GM12878 (cell line): ENCODE measurements around the gene FBXO33. TPM values are rescaled to one million over a fixed set of nuclear protein-coding genes. Genes with fewer than 3 reads are reported as not detected.

Source experiments
- ATAC-seq: fragments of 200-7000 bp; cut with Tn5 transposase; 3 replicates; pipeline ENCODE4 v1.9.1; 2020; ENCODE audit warnings: mild to moderate bottlenecking, moderate library complexity
- BruUV-seq: library from RNA; stranded (reverse); fragments of 400-500 nt; replicated peaks from 2 replicates; lab custom pipeline; 2021; lab: Mats Ljungman, UMichigan
- CTCF ChIA-PET: fragments of 300-600 bp; sonication (Branson Sonifier 250); formaldehyde crosslinking; extraction: SDS; loops from one replicate; lab custom pipeline; 2021; ENCODE audit warnings: inconsistent platforms; lab: Yijun Ruan, JAX
- POLR2A ChIA-PET: fragments of 350-600 bp; formaldehyde crosslinking; extraction: SDS; loops from one replicate; lab custom pipeline; 2021; ENCODE audit warnings: inconsistent platforms; lab: Charles Lee
- RAD21 ChIA-PET: fragments of 300-600 bp; sonication (Branson Sonifier 250); formaldehyde crosslinking; loops from one replicate; lab custom pipeline; 2023; ENCODE audit warnings: antibody characterized with exemption; ENCODE audit not compliant: unreplicated experiment; lab: Charles Lee
- SMC1A ChIA-PET: fragments of 300-600 bp; sonication (Branson Sonifier 250); formaldehyde crosslinking; loops from one replicate; lab custom pipeline; 2023; ENCODE audit not compliant: unreplicated experiment, uncharacterized antibody; lab: Charles Lee
- DNase-seq: peaks from one replicate; pipeline ENCODE4 v3.0.0-alpha.2; 2011; ENCODE audit warnings: low read depth, low spot score
- FAIRE-seq: peaks from 3 replicates; lab custom pipeline; 2011; peaks lifted over from hg19 to GRCh38; lab: Jason Lieb, UNC
- H2AFZ ChIP-seq: 2 replicates; pipeline ENCODE4 v1.6.0; 2011; ENCODE audit warnings: low read depth, low read length, control low read depth; ENCODE audit not compliant: control insufficient read depth
- H3K27ac ChIP-seq: 2 replicates; pipeline ENCODE4 v1.5.1; 2011; ENCODE audit warnings: control low read depth; ENCODE audit not compliant: control insufficient read depth, insufficient read depth
- H3K27me3 ChIP-seq, 2 experiments: replicated peaks in 1 of 2; 2 replicates each; pipeline versions ENCODE4 v1.6.0 to v1.6.1; 2011; ENCODE audit warnings: low read length in 1 of 2; ENCODE audit not compliant: control insufficient read depth in 2 of 2, insufficient read depth in 2 of 2
- H3K36me3 ChIP-seq, 2 experiments: 2 replicates each; pipeline ENCODE4 v1.5.1; 2011; ENCODE audit warnings: low read length in 1 of 2; ENCODE audit not compliant: control insufficient read depth in 2 of 2, insufficient read depth in 2 of 2
- H3K4me1 ChIP-seq: 2 replicates; pipeline ENCODE4 v1.6.1; 2011; ENCODE audit warnings: mild to moderate bottlenecking, low read length, moderate library complexity, mixed read lengths; ENCODE audit not compliant: control insufficient read depth, insufficient read depth
- H3K4me2 ChIP-seq: 2 replicates; pipeline ENCODE4 v1.6.0; 2011; ENCODE audit warnings: control low read depth; ENCODE audit not compliant: control insufficient read depth, insufficient read depth
- H3K4me3 ChIP-seq: fragments of 200-600 bp; sonication (generic); 2 replicates; pipeline ENCODE4 v1.5.1; 2016
- H3K79me2 ChIP-seq: 2 replicates; pipeline ENCODE4 v1.6.0; 2011; ENCODE audit warnings: low read length; ENCODE audit not compliant: control insufficient read depth, insufficient read depth
- H3K9ac ChIP-seq: 2 replicates; pipeline ENCODE4 v1.8.0; 2011; ENCODE audit warnings: low read length, control low read depth, mixed read lengths; ENCODE audit not compliant: control insufficient read depth, insufficient read depth
- H3K9me3 ChIP-seq: replicated peaks from 3 replicates; pipeline ENCODE4 v1.5.1; 2011; ENCODE audit warnings: mild to moderate bottlenecking, low read length; ENCODE audit not compliant: control insufficient read depth, insufficient read depth
- H4K20me1 ChIP-seq: 2 replicates; pipeline ENCODE4 v1.6.0; 2011; ENCODE audit not compliant: control insufficient read depth, insufficient read depth
- CEBPZ ChIP-seq: fragments of 150-350 bp; IDR thresholded peaks from 2 replicates; pipeline ENCODE4 v1.6.1; 2016; ENCODE audit warnings: low read depth, low read length
- EGR1 ChIP-seq, 2 experiments: IDR thresholded peaks; 1 replicate in 1 of 2; 2 replicates in 1 of 2; pipeline ENCODE4 v1.6.1; 2011 to 2012; ENCODE audit warnings: low read depth in 2 of 2, low read length in 2 of 2, borderline replicate concordance in 1 of 2, mild to moderate bottlenecking in 1 of 2, moderate library complexity in 1 of 2
- LARP7 ChIP-seq: fragments of 450-650 bp; IDR thresholded peaks from 2 replicates; pipeline ENCODE4 v1.6.1; 2017; ENCODE audit warnings: mild to moderate bottlenecking
- MYB ChIP-seq: fragments of 150-350 bp; IDR thresholded peaks from 2 replicates; pipeline ENCODE4 v1.6.1; 2014; ENCODE audit warnings: mild to moderate bottlenecking, low read depth, low read length, borderline replicate concordance
- NFYB ChIP-seq: IDR thresholded peaks from 2 replicates; pipeline ENCODE4 v1.6.1; 2011; ENCODE audit warnings: low read depth, mild to moderate bottlenecking, low read length, improper control_type of control experiment, moderate library complexity; ENCODE audit not compliant: insufficient read depth
- POU2F2 ChIP-seq: IDR thresholded peaks from 3 replicates; pipeline ENCODE4 v1.6.1; 2011; ENCODE audit warnings: low read depth, mild to moderate bottlenecking, low read length, borderline replicate concordance
- RB1 ChIP-seq: fragments of 450-650 bp; formaldehyde crosslinking; IDR thresholded peaks from 2 replicates; pipeline ENCODE4 v1.6.1; 2017; ENCODE audit warnings: mild to moderate bottlenecking, borderline replicate concordance
- in situ Hi-C: fragments of 300-500 bp; cut with MboI; formaldehyde crosslinking; loops from 9 replicates; pipeline ENCODE4 v1.14.3; 2018; ENCODE audit warnings: mixed read lengths
- intact Hi-C: fragments of 100-400 bp; cut with micrococcal nuclease; formaldehyde crosslinking; loops from one replicate; pipeline ENCODE4 v1.14.2; 2022; ENCODE audit not compliant: unreplicated experiment
- polyA plus RNA-seq, 11 experiments: library from polyadenylated mRNA; depleted of rRNA in 4 of 11; unstranded in 6 of 11; stranded (reverse) in 5 of 11; fragments of >200 nt; fragmentation: Nextera tagmentation in 4 of 11; fragmentation: Illumina TruSeq in 1 of 11; extraction: Ambion mirVana in 4 of 11; extraction: Trizol in 1 of 11; gene quantifications; 1 replicate in 1 of 11; 2 replicates in 10 of 11; pipeline versions ENCODE4 v1.2.1 to v1.2.3, GENCODE V29; 2011 to 2016; ENCODE audit warnings: inconsistent platforms in 2 of 11, missing spikeins in 2 of 11, low read depth in 1 of 11
- total RNA-seq, 4 experiments: library from RNA; depleted of rRNA in 3 of 4; stranded (reverse); fragments of >200 nt in 3 of 4; fragmentation: Illumina TruSeq in 1 of 4; extraction: Trizol in 1 of 4; gene quantifications; 2 replicates each; pipeline versions ENCODE4 v1.2.1 to v1.2.3, GENCODE V29; 2013 to 2021

FBXO33 gene
- total and polyA plus RNA-seq, 10 of the 15 experiments (the other 5 are each of a cell fraction or from before 2014, with no cell fraction given): 4.7 to 56.9 (median 19.6) TPM

DNA sequence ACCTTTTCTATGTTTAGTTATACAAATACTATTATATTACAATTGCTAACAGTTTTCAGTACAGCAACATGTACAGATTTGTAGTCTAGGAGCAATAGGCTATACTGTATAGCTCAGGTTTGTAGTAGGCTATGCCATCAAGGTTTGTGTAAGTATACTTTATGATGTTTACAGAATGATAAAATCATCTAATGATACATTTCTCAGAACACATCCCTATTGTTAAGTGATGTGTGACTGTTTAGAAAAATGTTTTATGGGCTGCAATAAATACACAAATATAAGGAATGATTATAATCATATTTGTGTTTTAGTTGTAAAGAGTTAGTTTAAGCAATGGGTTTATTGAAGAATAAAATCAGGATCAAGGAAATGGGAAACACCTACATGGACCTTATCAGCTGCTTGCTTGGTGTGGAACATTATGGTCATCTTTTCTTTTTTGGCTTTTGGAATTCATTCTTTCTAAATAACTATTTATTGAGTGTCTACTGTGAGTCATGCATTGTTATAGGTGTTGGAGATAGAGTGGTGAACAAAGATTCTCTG is 24.5 kb upstream of the FBXO33 start:
- H3K27ac ChIP-seq: no peak overlapping the region
- H3K36me3 ChIP-seq: no peaks in the 10 kb centered on the region
- no peak for TF ChIP-seq POU2F2
- TF ChIP-seq EGR1 (IDR thresholded peaks at IDR 0.05; ENCODE audit: borderline replicate concordance in 1 of 2, low read depth in 2 of 2, low read length in 2 of 2): no peak
- no peak for TF ChIP-seq RB1
- no peak for TF ChIP-seq NFYB
- no peak for TF ChIP-seq LARP7
- no peak for TF ChIP-seq MYB
- no peak for TF ChIP-seq CEBPZ
- POLR2A ChIA-PET: no interaction called here
- peaks cover 8% of the 10 kb centered on the region; the same call in 1 of the 2 replicates for H3K4me1 ChIP-seq
- no peaks in the 10 kb centered on the region for H4K20me1 ChIP-seq
- intact Hi-C loops (no loop called here), in situ Hi-C loops (no loop called here)
- DNase-seq: no peak
- no peaks in the 10 kb centered on the region for H3K9me3 ChIP-seq
- SMC1A ChIA-PET: interaction anchor here (0.6 to 6.5 kb wide), 4 partner anchors 12 to 301 kb away, joined by 3 to 65 read pairs (median 13); partner anchors contain the start of gene FBXO33
- H2AFZ ChIP-seq: no peak overlapping the region
- H3K4me3 ChIP-seq: no peak overlapping the region
- H3K9ac ChIP-seq: no peak overlapping the region
- H3K4me2 ChIP-seq: no peak overlapping the region
- no peak for ATAC-seq
- no peaks in the 10 kb centered on the region for H3K79me2 ChIP-seq
- FAIRE-seq: peak; percentile 7
- RAD21 ChIA-PET: interaction anchor here (1.0 to 5.6 kb wide), 4 partner anchors 11 to 25 kb away, joined by 3 to 40 read pairs (median 12); partner anchors contain the start of gene FBXO33
- no peaks in the 10 kb centered on the region for H3K27me3 ChIP-seq
- no TSS peak for BruUV-seq
- CTCF ChIA-PET: interaction anchor here (6.0 kb wide), 1 partner anchor 12 kb away, joined by 68 read pairs; no protein-coding TSS in a partner anchor
